ENCODE data around the gene B3GNT3. TPM values are rescaled to one million over a fixed set of nuclear protein-coding genes. Genes with fewer than 3 reads are reported as not detected.

Gene B3GNT3
- total RNA-seq, 6 experiments from 2014 or later = 0.26 to 13.6 (median 3.1) TPM

DNA sequence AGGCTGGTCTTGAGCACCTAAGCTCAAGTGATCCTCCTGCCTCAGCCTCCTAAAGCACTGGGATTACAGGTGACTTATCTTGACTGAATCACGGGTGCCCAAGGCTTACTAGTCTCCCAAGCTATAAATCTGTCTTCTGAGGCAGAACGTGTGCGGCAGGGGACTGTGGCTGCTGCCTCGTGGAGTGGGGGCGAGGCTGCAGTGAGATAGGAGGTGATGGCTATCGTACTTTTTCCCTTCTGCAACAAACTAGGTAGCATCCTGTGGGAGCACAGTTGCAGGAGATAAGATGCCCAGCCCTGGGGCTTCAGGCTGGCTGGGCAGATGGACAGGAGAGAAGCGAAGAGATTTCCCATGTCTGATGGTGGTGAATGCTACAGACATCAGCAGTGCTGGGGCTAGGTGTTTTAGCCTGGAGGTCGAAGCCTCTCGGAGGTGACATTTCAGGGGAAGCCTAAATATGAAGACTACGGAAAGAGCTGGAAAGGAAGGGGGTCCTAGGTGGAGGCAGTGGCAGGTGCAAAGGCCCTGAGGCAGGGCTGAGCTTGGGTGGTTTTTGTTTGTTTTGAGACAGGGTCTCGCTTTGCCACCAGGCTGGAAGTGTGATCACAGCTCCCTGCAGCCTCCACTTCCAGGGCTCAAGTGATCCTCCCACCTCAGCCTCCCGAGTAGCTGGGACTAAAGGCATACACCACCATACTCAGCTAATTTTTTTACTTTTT lies 7.4 kb downstream of the B3GNT3 start:
- no peaks in the 10 kb centered on the region for H3K9me3 ChIP-seq
- no peak for DNase-seq
- H3K27me3 ChIP-seq = no peaks in the 10 kb centered on the region
- no peak for ATAC-seq
- no peak for TF ChIP-seq POLR2A (IDR thresholded peaks at IDR 0.05)
- TF ChIP-seq, protein P1, sequence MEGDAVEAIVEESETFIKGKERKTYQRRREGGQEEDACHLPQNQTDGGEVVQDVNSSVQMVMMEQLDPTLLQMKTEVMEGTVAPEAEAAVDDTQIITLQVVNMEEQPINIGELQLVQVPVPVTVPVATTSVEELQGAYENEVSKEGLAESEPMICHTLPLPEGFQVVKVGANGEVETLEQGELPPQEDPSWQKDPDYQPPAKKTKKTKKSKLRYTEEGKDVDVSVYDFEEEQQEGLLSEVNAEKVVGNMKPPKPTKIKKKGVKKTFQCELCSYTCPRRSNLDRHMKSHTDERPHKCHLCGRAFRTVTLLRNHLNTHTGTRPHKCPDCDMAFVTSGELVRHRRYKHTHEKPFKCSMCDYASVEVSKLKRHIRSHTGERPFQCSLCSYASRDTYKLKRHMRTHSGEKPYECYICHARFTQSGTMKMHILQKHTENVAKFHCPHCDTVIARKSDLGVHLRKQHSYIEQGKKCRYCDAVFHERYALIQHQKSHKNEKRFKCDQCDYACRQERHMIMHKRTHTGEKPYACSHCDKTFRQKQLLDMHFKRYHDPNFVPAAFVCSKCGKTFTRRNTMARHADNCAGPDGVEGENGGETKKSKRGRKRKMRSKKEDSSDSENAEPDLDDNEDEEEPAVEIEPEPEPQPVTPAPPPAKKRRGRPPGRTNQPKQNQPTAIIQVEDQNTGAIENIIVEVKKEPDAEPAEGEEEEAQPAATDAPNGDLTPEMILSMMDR (IDR thresholded peaks at IDR 0.05) = no peak
- H3K4me1 ChIP-seq = peaks cover 0 to 7% (median 0%) of the 10 kb centered on the region in 4 donors
- H3K4me3 ChIP-seq = no peak overlapping the region
- no peaks in the 10 kb centered on the region for H3K36me3 ChIP-seq
- intact Hi-C loops (cut with DNase I) = no loop called here
- 58% methylated on average over 9 of the region's 12 CpGs for WGBS (ENCODE audit: insufficient coverage, low coverage, low lambda C conversion rate, missing lambda C conversion rate)
- H3K27ac ChIP-seq = no peak overlapping the region

DNA sequence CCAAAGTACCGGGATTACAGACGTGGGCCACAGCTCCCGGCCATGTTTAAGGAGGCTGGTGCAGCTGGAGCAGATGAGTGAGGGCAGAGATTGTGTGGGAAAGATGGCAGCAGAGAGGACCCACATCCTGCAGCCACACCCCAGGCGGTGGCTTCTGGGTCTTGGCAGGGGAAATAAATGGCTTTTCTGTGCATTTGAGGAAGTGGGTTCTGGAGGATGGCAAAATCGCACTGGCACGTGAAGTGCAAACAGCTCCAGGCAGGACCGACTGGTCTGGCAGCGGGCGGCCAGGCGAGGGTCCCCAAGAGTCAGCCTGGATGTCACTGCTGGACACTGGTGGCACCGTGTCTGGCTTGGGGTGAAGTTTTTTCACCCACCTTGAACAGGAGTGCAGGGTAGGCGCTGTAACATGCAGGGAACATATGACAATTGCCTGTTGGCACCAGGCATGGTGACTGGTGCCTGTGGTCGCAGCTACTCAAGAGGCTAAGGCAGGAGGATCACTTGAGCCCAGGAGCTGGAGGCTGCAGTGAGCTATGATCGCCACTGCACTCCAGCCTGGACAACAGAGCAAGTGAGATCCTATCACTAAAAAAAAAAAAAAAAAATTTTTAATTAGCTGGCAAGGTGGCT lies 8.4 kb downstream of the B3GNT3 start:
- TF ChIP-seq, protein P1 (IDR thresholded peaks at IDR 0.05) = no peak
- no peak for TF ChIP-seq POLR2A (IDR thresholded peaks at IDR 0.05)
- Histone ChIP-seq H3K9me3 (no peaks in the 10 kb centered on the region), H3K27ac (no peak overlapping the region), H3K4me3 (no peak overlapping the region), H3K4me1 (no peaks in the 10 kb centered on the region), H3K27me3 (no peaks in the 10 kb centered on the region), H3K36me3 (no peaks in the 10 kb centered on the region)
- 46% methylated on average over 10 of the region's 14 CpGs for WGBS (ENCODE audit: insufficient coverage, low coverage, low lambda C conversion rate, missing lambda C conversion rate)
- intact Hi-C loops (cut with DNase I) = no loop called here
- ATAC-seq (peak in 1 of 4 donors; percentile 22), DNase-seq (no peak)

DNA sequence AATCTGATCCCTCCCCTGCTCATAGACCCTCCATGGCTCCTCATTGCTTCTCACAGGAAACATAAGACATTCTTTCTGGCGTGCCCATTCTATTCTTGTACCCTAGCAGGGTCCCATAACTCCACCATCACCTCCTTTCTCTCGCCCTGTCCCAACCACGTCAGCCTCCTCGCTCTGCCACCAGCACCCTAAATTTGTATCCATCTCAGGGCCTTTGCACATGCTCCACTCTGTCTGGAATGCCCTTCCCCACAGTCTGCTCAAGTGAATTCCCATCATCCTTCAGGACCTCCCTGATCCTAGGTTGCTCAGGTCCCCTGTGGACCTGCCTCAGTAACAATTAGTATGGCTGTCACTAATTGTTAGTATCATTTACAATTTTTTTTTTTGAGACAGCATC lies 10.5 kb downstream of the B3GNT3 start:
- DNase-seq = no peak
- 61% methylated on average over 3 of the region's 4 CpGs for WGBS (ENCODE audit: insufficient coverage, low coverage, low lambda C conversion rate, missing lambda C conversion rate)
- Histone ChIP-seq H3K27ac (no peak overlapping the region), H3K27me3 (no peaks in the 10 kb centered on the region), H3K36me3 (no peaks in the 10 kb centered on the region), H3K4me3 (no peak overlapping the region), H3K4me1 (no peaks in the 10 kb centered on the region), H3K9me3 (no peaks in the 10 kb centered on the region)
- TF ChIP-seq POLR2A (IDR thresholded peaks at IDR 0.05) = no peak
- TF ChIP-seq, protein P1 (IDR thresholded peaks at IDR 0.05) = no peak
- no peak for ATAC-seq
- intact Hi-C loops (cut with DNase I) = no loop called here

DNA sequence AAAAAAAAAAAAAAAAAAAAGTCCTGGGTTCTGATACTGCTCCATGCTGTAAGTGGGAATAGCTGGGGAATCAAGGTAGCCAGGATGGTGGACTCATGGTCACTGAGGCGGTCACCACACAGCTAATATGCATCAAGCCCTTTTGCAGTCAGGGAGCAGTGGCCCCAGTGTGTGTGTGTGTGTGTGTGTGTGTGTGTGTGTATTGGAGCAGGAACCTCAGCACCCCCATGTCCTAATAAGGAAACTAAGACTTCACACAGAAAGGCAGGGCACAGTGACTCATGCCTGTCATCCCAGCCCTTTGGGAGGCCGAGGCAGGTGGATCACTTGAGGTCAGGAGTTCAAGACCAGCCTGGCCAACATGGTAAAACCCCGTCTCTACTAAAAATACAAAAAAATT lies 12.0 kb downstream of the B3GNT3 start:
- Histone ChIP-seq H3K9me3 (no peaks in the 10 kb centered on the region), H3K36me3 (no peaks in the 10 kb centered on the region), H3K27ac (no peak overlapping the region), H3K27me3 (no peaks in the 10 kb centered on the region), H3K4me3 (no peak overlapping the region), H3K4me1 (no peaks in the 10 kb centered on the region)
- no peak for ATAC-seq
- intact Hi-C loops (cut with DNase I) = no loop called here
- TF ChIP-seq, protein P1 (IDR thresholded peaks at IDR 0.05) = no peak
- TF ChIP-seq POLR2A (IDR thresholded peaks at IDR 0.05) = no peak
- no peak for DNase-seq
- 53% methylated on average over 2 of the region's 3 CpGs for WGBS (ENCODE audit: insufficient coverage, low coverage, low lambda C conversion rate, missing lambda C conversion rate)
